Endometrial microvascular endothelial cells (primary cell): Measurements from ENCODE around the gene PDE1C. TPM values are rescaled to one million over a fixed set of nuclear protein-coding genes. Genes with fewer than 3 reads are reported as not detected.

Source experiments
- in situ Hi-C: cut with HindIII; loops from 2 replicates; pipeline ENCODE4 v1.10.0; 2017; ENCODE audit warnings: low sequenced_read_pairs, low pct_unique_long_range_greater_than_20kb; ENCODE audit errors: inconsistent ontology term
- total RNA-seq: library from RNA; depleted of rRNA; stranded (reverse); fragments of >200 nt; gene quantifications from one replicate; pipeline ENCODE4 v1.2.3, GENCODE V29; 2015; ENCODE audit errors: inconsistent ontology term

PDE1C gene
- total RNA-seq, 1 donor from 2014 or later, result 7.7 TPM

GRCh38 chr7:31924251-31924650 is 146.0 kb downstream of the PDE1C start:
- in situ Hi-C loops, result no loop called here

- in situ Hi-C loops, result no loop called here
Observed at GRCh38 chr7:31922848-31923247, 147.4 kb downstream of the PDE1C start.

- in situ Hi-C loops, result no loop called here
Observed at GRCh38 chr7:31921047-31921446, 149.2 kb downstream of the PDE1C start.

GRCh38 chr7:31919678-31920369 is 150.4 kb downstream of the PDE1C start:
- in situ Hi-C loops, result no loop called here

- in situ Hi-C loops, result no loop called here
Observed at GRCh38 chr7:31918706-31919393, 151.4 kb downstream of the PDE1C start.

- in situ Hi-C loops, result no loop called here
Observed at GRCh38 chr7:31917256-31917655, 153.0 kb downstream of the PDE1C start.

GRCh38 chr7:31910191-31910590 is 160.0 kb downstream of the PDE1C start:
- in situ Hi-C loops, result no loop called here

GRCh38 chr7:31906479-31907171 is 163.6 kb downstream of the PDE1C start:
- in situ Hi-C loops, result no loop called here

GRCh38 chr7:31903962-31904361 is 166.2 kb downstream of the PDE1C start:
- in situ Hi-C loops, result no loop called here

GRCh38 chr7:31899356-31899927 is 170.8 kb downstream of the PDE1C start:
- in situ Hi-C loops, result no loop called here

GRCh38 chr7:31896925-31897324 is 173.3 kb downstream of the PDE1C start:
- in situ Hi-C loops, result no loop called here

GRCh38 chr7:31894308-31894707 is 175.9 kb downstream of the PDE1C start:
- in situ Hi-C loops, result no loop called here

GRCh38 chr7:31893365-31893764 is 176.8 kb downstream of the PDE1C start:
- in situ Hi-C loops, result no loop called here

GRCh38 chr7:31892099-31892829 is 177.9 kb downstream of the PDE1C start:
- in situ Hi-C loops, result no loop called here

- in situ Hi-C loops, result no loop called here
Observed at GRCh38 chr7:31890766-31891165, 179.4 kb downstream of the PDE1C start.

GRCh38 chr7:31890198-31890597 is 180.0 kb downstream of the PDE1C start:
- in situ Hi-C loops, result no loop called here

GRCh38 chr7:31887006-31887405 is 183.2 kb downstream of the PDE1C start:
- in situ Hi-C loops, result no loop called here

- in situ Hi-C loops, result no loop called here
Observed at GRCh38 chr7:31885171-31885570, 185.0 kb downstream of the PDE1C start.

- in situ Hi-C loops, result no loop called here
Observed at GRCh38 chr7:31883761-31884164, 186.4 kb downstream of the PDE1C start.
